Suprapubic skin (tissue), 3 donors: ENCODE results near the gene KPTN.

Experiments used
- CTCF ChIP-seq, 2 donors: fragments of 200-600 bp in 1 of 2; fragments of 450-650 bp in 1 of 2; sonication (generic) in 1 of 2; IDR thresholded peaks; one replicate each; pipeline ENCODE4 v1.5.1; 2016 to 2019; ENCODE audit warnings: antibody characterized with exemption in 2 of 2, mild to moderate bottlenecking in 1 of 2, moderate library complexity in 1 of 2
- EP300 ChIP-seq: sonication (generic); formaldehyde crosslinking; IDR thresholded peaks from one replicate; pipeline ENCODE4 v1.6.1; 2017; ENCODE audit warnings: antibody characterized with exemption
- POLR2A ChIP-seq, 2 donors: fragments of 450-650 bp; IDR thresholded peaks; one replicate each; pipeline ENCODE4 v1.6.1; 2017; ENCODE audit warnings: antibody characterized with exemption in 2 of 2, mild to moderate bottlenecking in 2 of 2, moderate library complexity in 2 of 2

- no peak for TF ChIP-seq CTCF (IDR thresholded peaks at IDR 0.05)
- TF ChIP-seq EP300, result no peak
- TF ChIP-seq POLR2A (IDR thresholded peaks at IDR 0.05), result no peak
Measured at GRCh38 chr19:47509170-47509847, 25.3 kb upstream of the KPTN start.
